ENCODE measurements around the gene FREM1. TPM values are rescaled to one million over a fixed set of nuclear protein-coding genes. Genes with fewer than 3 reads are reported as not detected.

The FREM1 gene
- total RNA-seq, 1 donor from 2014 or later, result 2.2 TPM

DNA sequence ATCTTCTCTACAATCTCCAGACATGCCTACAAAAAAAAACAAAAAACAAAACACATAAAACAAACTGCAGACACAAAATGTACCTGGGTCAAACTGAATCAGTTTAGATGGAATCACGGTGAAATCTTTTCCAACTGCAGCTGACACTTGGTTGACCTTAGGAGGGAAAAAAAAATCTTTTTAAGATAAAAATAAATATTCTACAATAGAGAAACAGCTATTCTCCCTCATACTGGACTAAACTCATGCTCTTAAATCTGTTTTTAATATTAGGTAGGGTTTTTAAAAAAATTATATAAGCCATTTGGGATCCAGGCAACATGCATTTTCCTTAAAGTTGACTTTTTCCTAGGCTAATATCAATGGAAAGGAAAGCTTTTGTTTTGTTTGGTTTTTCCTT lies 153.9 kb downstream of the FREM1 start:
- Mint-ChIP-seq H3K27me3 (ENCODE audit: unreplicated experiment) (peaks cover 35% of the 10 kb centered on the region), H3K4me3 (ENCODE audit: unreplicated experiment) (no peak overlapping the region), H3K4me1 (ENCODE audit: unreplicated experiment) (no peaks in the 10 kb centered on the region), H3K27ac (ENCODE audit: unreplicated experiment) (no peak overlapping the region), H3K9me3 (ENCODE audit: unreplicated experiment) (no peaks in the 10 kb centered on the region), H3K36me3 (ENCODE audit: unreplicated experiment) (no peaks in the 10 kb centered on the region)
- TF ChIP-seq, protein P1, sequence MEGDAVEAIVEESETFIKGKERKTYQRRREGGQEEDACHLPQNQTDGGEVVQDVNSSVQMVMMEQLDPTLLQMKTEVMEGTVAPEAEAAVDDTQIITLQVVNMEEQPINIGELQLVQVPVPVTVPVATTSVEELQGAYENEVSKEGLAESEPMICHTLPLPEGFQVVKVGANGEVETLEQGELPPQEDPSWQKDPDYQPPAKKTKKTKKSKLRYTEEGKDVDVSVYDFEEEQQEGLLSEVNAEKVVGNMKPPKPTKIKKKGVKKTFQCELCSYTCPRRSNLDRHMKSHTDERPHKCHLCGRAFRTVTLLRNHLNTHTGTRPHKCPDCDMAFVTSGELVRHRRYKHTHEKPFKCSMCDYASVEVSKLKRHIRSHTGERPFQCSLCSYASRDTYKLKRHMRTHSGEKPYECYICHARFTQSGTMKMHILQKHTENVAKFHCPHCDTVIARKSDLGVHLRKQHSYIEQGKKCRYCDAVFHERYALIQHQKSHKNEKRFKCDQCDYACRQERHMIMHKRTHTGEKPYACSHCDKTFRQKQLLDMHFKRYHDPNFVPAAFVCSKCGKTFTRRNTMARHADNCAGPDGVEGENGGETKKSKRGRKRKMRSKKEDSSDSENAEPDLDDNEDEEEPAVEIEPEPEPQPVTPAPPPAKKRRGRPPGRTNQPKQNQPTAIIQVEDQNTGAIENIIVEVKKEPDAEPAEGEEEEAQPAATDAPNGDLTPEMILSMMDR (IDR thresholded peaks at IDR 0.05), result no peak
- no peak for DNase-seq (ENCODE audit: extremely low spot score, unreplicated experiment)

- H3K4me3 Mint-ChIP-seq (ENCODE audit: unreplicated experiment), result no peak overlapping the region
- DNase-seq (ENCODE audit: extremely low spot score, unreplicated experiment), result no peak
- H3K27me3 Mint-ChIP-seq (ENCODE audit: unreplicated experiment), result peaks cover 55% of the 10 kb centered on the region
- H3K9me3 Mint-ChIP-seq (ENCODE audit: unreplicated experiment), result no peaks in the 10 kb centered on the region
- H3K4me1 Mint-ChIP-seq (ENCODE audit: unreplicated experiment), result no peaks in the 10 kb centered on the region
- H3K36me3 Mint-ChIP-seq (ENCODE audit: unreplicated experiment), result no peaks in the 10 kb centered on the region
- no peak overlapping the region for H3K27ac Mint-ChIP-seq (ENCODE audit: unreplicated experiment)
- TF ChIP-seq, protein P1 (IDR thresholded peaks at IDR 0.05), result no peak
These were observed 157.4 kb downstream of the FREM1 start for GRCh38 chr9:14752871-14753270.

GRCh38 chr9:14752271-14752670 lies 158.0 kb downstream of the FREM1 start:
- no peak overlapping the region for H3K4me3 Mint-ChIP-seq (ENCODE audit: unreplicated experiment)
- H3K9me3 Mint-ChIP-seq (ENCODE audit: unreplicated experiment), result no peaks in the 10 kb centered on the region
- H3K36me3 Mint-ChIP-seq (ENCODE audit: unreplicated experiment), result no peaks in the 10 kb centered on the region
- TF ChIP-seq, protein P1 (IDR thresholded peaks at IDR 0.05), result no peak
- H3K27me3 Mint-ChIP-seq (ENCODE audit: unreplicated experiment), result peaks cover 58% of the 10 kb centered on the region
- no peaks in the 10 kb centered on the region for H3K4me1 Mint-ChIP-seq (ENCODE audit: unreplicated experiment)
- H3K27ac Mint-ChIP-seq (ENCODE audit: unreplicated experiment), result no peak overlapping the region
- DNase-seq (ENCODE audit: extremely low spot score, unreplicated experiment), result no peak

- no peaks in the 10 kb centered on the region for H3K4me1 Mint-ChIP-seq (ENCODE audit: unreplicated experiment)
These were observed 159.4 kb downstream of the FREM1 start for GRCh38 chr9:14750821-14751220.

GRCh38 chr9:14749741-14750211 lies 160.5 kb downstream of the FREM1 start:
- Mint-ChIP-seq H3K4me3 (ENCODE audit: unreplicated experiment) (no peak overlapping the region), H3K9me3 (ENCODE audit: unreplicated experiment) (no peaks in the 10 kb centered on the region), H3K4me1 (ENCODE audit: unreplicated experiment) (no peaks in the 10 kb centered on the region), H3K27ac (ENCODE audit: unreplicated experiment) (no peak overlapping the region), H3K36me3 (ENCODE audit: unreplicated experiment) (no peaks in the 10 kb centered on the region), H3K27me3 (ENCODE audit: unreplicated experiment) (peaks cover 50% of the 10 kb centered on the region)
- TF ChIP-seq, protein P1 (IDR thresholded peaks at IDR 0.05), result no peak
- no peak for DNase-seq (ENCODE audit: extremely low spot score, unreplicated experiment)

More at GRCh38 chr9:14750821-14751220, 159.4 kb downstream of the FREM1 start:
- H3K36me3 Mint-ChIP-seq (ENCODE audit: unreplicated experiment), result no peaks in the 10 kb centered on the region
- no peak overlapping the region for H3K27ac Mint-ChIP-seq (ENCODE audit: unreplicated experiment)
- DNase-seq (ENCODE audit: extremely low spot score, unreplicated experiment), result no peak
- H3K9me3 Mint-ChIP-seq (ENCODE audit: unreplicated experiment), result no peaks in the 10 kb centered on the region
- H3K4me3 Mint-ChIP-seq (ENCODE audit: unreplicated experiment), result no peak overlapping the region
- TF ChIP-seq, protein P1 (IDR thresholded peaks at IDR 0.05), result no peak
- H3K27me3 Mint-ChIP-seq (ENCODE audit: unreplicated experiment), result peaks cover 54% of the 10 kb centered on the region
